ENCODE data around the gene SLCO4C1. TPM values are rescaled to one million over a fixed set of nuclear protein-coding genes. Genes with fewer than 3 reads are reported as not detected.

Gene SLCO4C1
- total RNA-seq, 1 donor from 2014 or later = 0.23 TPM

GRCh38 chr5:102277144-102277543 lies 18.9 kb downstream of the SLCO4C1 start:
- Histone ChIP-seq H3K4me2 (ENCODE audit: low read length) (no peak overlapping the region), H3K4me1 (ENCODE audit: insufficient read depth, low read length) (no peaks in the 10 kb centered on the region), H3K9ac (ENCODE audit: low read length) (no peak overlapping the region), H4K20me1 (ENCODE audit: insufficient read depth, low read length) (no peaks in the 10 kb centered on the region), H3K27me3 (ENCODE audit: insufficient read depth, low read length) (no peaks in the 10 kb centered on the region), H2AFZ (ENCODE audit: low read depth, low read length) (no peak overlapping the region), H3K4me3 (ENCODE audit: insufficient read depth, low read depth, low read length) (no peak overlapping the region), H3K9me3 (ENCODE audit: insufficient read depth, low read depth, low read length) (peaks cover 3% of the 10 kb centered on the region), H3K79me2 (ENCODE audit: insufficient read depth, low read length) (no peaks in the 10 kb centered on the region), H3K27ac (ENCODE audit: low read depth, low read length) (no peak overlapping the region), H3K36me3 (ENCODE audit: insufficient read depth, low read length) (no peaks in the 10 kb centered on the region)
- FAIRE-seq = no peak
- Mint-ChIP-seq H3K4me1 (ENCODE audit: low read depth, unreplicated experiment) (no peaks in the 10 kb centered on the region), H3K36me3 (ENCODE audit: low read depth, unreplicated experiment) (no peaks in the 10 kb centered on the region), H3K4me3 (ENCODE audit: unreplicated experiment) (no peak overlapping the region), H3K9me3 (ENCODE audit: unreplicated experiment) (no peaks in the 10 kb centered on the region), H3K27me3 (ENCODE audit: low read depth, unreplicated experiment) (no peaks in the 10 kb centered on the region), H3K27ac (ENCODE audit: unreplicated experiment) (no peak overlapping the region)
- DNase-seq (ENCODE audit: low read depth) = no peak
- TF ChIP-seq CTCF (IDR thresholded peaks at IDR 0.05; ENCODE audit: insufficient read depth, low read depth, low read length) (no peak), EZH2 (IDR thresholded peaks at IDR 0.05; ENCODE audit: insufficient read depth, low read length) (no peak)

GRCh38 chr5:102271759-102272158 lies 24.3 kb downstream of the SLCO4C1 start:
- no peaks in the 10 kb centered on the region for H3K27me3 Mint-ChIP-seq (ENCODE audit: low read depth, unreplicated experiment)
- Histone ChIP-seq H3K27me3 (ENCODE audit: insufficient read depth, low read length) (no peaks in the 10 kb centered on the region), H3K4me1 (ENCODE audit: insufficient read depth, low read length) (no peaks in the 10 kb centered on the region), H3K9me3 (ENCODE audit: insufficient read depth, low read depth, low read length) (no peaks in the 10 kb centered on the region), H3K9ac (ENCODE audit: low read length) (no peak overlapping the region), H3K36me3 (ENCODE audit: insufficient read depth, low read length) (no peaks in the 10 kb centered on the region), H3K4me3 (ENCODE audit: insufficient read depth, low read depth, low read length) (no peak overlapping the region), H3K79me2 (ENCODE audit: insufficient read depth, low read length) (no peaks in the 10 kb centered on the region), H3K27ac (ENCODE audit: low read depth, low read length) (no peak overlapping the region), H3K4me2 (ENCODE audit: low read length) (no peak overlapping the region), H4K20me1 (ENCODE audit: insufficient read depth, low read length) (no peaks in the 10 kb centered on the region), H2AFZ (ENCODE audit: low read depth, low read length) (no peak overlapping the region)
- no peaks in the 10 kb centered on the region for H3K36me3 Mint-ChIP-seq (ENCODE audit: low read depth, unreplicated experiment)
- H3K27ac Mint-ChIP-seq (ENCODE audit: unreplicated experiment) = no peak overlapping the region
- no peak overlapping the region for H3K4me3 Mint-ChIP-seq (ENCODE audit: unreplicated experiment)
- TF ChIP-seq CTCF (IDR thresholded peaks at IDR 0.05; ENCODE audit: insufficient read depth, low read depth, low read length) = no peak
- TF ChIP-seq EZH2 (IDR thresholded peaks at IDR 0.05; ENCODE audit: insufficient read depth, low read length) = no peak
- DNase-seq (ENCODE audit: low read depth) (no peak), FAIRE-seq (no peak)
- no peaks in the 10 kb centered on the region for H3K4me1 Mint-ChIP-seq (ENCODE audit: low read depth, unreplicated experiment)
- H3K9me3 Mint-ChIP-seq (ENCODE audit: unreplicated experiment) = peaks cover 3% of the 10 kb centered on the region

- Mint-ChIP-seq H3K4me1 (ENCODE audit: low read depth, unreplicated experiment) (no peaks in the 10 kb centered on the region), H3K4me3 (ENCODE audit: unreplicated experiment) (no peak overlapping the region), H3K36me3 (ENCODE audit: low read depth, unreplicated experiment) (no peaks in the 10 kb centered on the region), H3K9me3 (ENCODE audit: unreplicated experiment) (peaks cover 3% of the 10 kb centered on the region), H3K27me3 (ENCODE audit: low read depth, unreplicated experiment) (no peaks in the 10 kb centered on the region), H3K27ac (ENCODE audit: unreplicated experiment) (no peak overlapping the region)
- no peak overlapping the region for H3K27ac ChIP-seq (ENCODE audit: low read depth, low read length)
- DNase-seq (ENCODE audit: low read depth) (no peak), FAIRE-seq (no peak)
- H3K27me3 ChIP-seq (ENCODE audit: insufficient read depth, low read length) = no peaks in the 10 kb centered on the region
- H3K9me3 ChIP-seq (ENCODE audit: insufficient read depth, low read depth, low read length) = no peaks in the 10 kb centered on the region
- H3K4me1 ChIP-seq (ENCODE audit: insufficient read depth, low read length) = no peaks in the 10 kb centered on the region
- H3K9ac ChIP-seq (ENCODE audit: low read length) = no peak overlapping the region
- H3K4me2 ChIP-seq (ENCODE audit: low read length) = no peak overlapping the region
- H3K4me3 ChIP-seq (ENCODE audit: insufficient read depth, low read depth, low read length) = no peak overlapping the region
- no peaks in the 10 kb centered on the region for H3K36me3 ChIP-seq (ENCODE audit: insufficient read depth, low read length)
- H4K20me1 ChIP-seq (ENCODE audit: insufficient read depth, low read length) = no peaks in the 10 kb centered on the region
- TF ChIP-seq EZH2 (IDR thresholded peaks at IDR 0.05; ENCODE audit: insufficient read depth, low read length) = no peak
- no peak for TF ChIP-seq CTCF (IDR thresholded peaks at IDR 0.05; ENCODE audit: insufficient read depth, low read depth, low read length)
- H3K79me2 ChIP-seq (ENCODE audit: insufficient read depth, low read length) = no peaks in the 10 kb centered on the region
- H2AFZ ChIP-seq (ENCODE audit: low read depth, low read length) = no peak overlapping the region
These were observed 26.0 kb downstream of the SLCO4C1 start for GRCh38 chr5:102270036-102270435.

Measured in astrocyte (in vitro differentiated cells and primary cell).